GM12875 (cell line): ENCODE measurements around the gene GRHL3.

ENCODE experiments used
- H3K4me3 ChIP-seq: one replicate; pipeline ENCODE4 v1.5.1; 2011; ENCODE audit warnings: low read depth, low read length, control low read depth
- CTCF ChIP-seq: IDR thresholded peaks from 2 replicates; pipeline ENCODE4 v1.5.1; 2011; ENCODE audit warnings: low read depth, mild to moderate bottlenecking, control low read depth, inconsistent platforms, low read length, moderate library complexity, borderline replicate concordance; ENCODE audit not compliant: insufficient read depth

The GRHL3 gene

GRCh38 chr1:24279590-24280232 lies 39.4 kb upstream of the GRHL3 start:
- TF ChIP-seq CTCF, result no peak

GRCh38 chr1:24281591-24281990 lies 37.6 kb upstream of the GRHL3 start:
- no peak for TF ChIP-seq CTCF
- H3K4me3 ChIP-seq, result no peak overlapping the region

More at GRCh38 chr1:24279590-24280232, 39.4 kb upstream of the GRHL3 start:
- no peak overlapping the region for H3K4me3 ChIP-seq

- H3K4me3 ChIP-seq, result no peak overlapping the region
- TF ChIP-seq CTCF, result no peak
Measured at GRCh38 chr1:24282491-24282890, 36.7 kb upstream of the GRHL3 start.

GRCh38 chr1:24283326-24284155 lies 35.6 kb upstream of the GRHL3 start:
- TF ChIP-seq CTCF, result no peak

GRCh38 chr1:24284156-24284471 lies 35.0 kb upstream of the GRHL3 start:
- H3K4me3 ChIP-seq, result no peak overlapping the region
- TF ChIP-seq CTCF, result no peak

More at GRCh38 chr1:24283326-24284155, 35.6 kb upstream of the GRHL3 start:
- no peak overlapping the region for H3K4me3 ChIP-seq

- no peak overlapping the region for H3K4me3 ChIP-seq
- no peak for TF ChIP-seq CTCF
Measured at GRCh38 chr1:24285231-24285630, 33.9 kb upstream of the GRHL3 start.
